RKO (cell line): ENCODE data around the gene PFKL.

Experiments used
- DNase-seq: peaks from one replicate; pipeline ENCODE4 v3.0.0-alpha.2; 2016; ENCODE audit warnings: low spot score

Gene PFKL

GRCh38 chr21:44295163-44295573 lies 4.7 kb upstream of the PFKL start:
- no peak for DNase-seq

GRCh38 chr21:44295646-44296045 lies 4.2 kb upstream of the PFKL start:
- DNase-seq: no peak

GRCh38 chr21:44296103-44296519 lies 3.7 kb upstream of the PFKL start:
- no peak for DNase-seq

- no peak for DNase-seq
Observed at GRCh38 chr21:44296916-44297315, 2.9 kb upstream of the PFKL start.

DNA sequence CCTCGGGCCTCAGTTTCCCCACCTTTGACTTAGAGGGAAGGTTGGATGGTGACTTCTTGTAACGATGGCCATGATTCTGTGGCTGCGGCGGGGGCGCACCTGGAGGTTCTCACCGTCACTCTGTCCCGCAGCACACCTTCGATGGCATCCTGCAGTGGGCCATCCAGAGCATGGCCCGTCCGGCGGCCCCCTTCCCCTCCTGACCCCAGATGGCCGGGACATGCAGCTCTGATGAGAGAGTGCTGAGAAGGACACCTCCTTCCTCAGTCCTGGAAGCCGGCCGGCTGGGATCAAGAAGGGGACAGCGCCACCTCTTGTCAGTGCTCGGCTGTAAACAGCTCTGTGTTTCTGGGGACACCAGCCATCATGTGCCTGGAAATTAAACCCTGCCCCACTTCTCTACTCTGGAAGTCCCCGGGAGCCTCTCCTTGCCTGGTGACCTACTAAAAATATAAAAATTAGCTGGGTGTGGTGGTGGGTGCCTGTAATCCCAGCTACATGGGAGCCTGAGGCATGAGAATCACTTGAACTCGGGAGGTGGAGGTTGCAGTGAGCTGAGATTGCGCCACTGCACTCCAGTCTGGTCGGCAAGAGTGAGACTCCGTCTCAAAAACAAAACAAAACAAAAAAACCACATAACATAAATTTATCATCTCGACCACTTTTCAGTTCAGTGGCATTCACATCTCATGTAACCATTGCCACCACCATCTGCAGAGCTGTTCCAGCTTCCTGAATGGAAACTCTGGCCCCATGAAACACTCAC lies 2.1 kb upstream of the PFKL start:
- peak; percentile 85 for DNase-seq

DNA sequence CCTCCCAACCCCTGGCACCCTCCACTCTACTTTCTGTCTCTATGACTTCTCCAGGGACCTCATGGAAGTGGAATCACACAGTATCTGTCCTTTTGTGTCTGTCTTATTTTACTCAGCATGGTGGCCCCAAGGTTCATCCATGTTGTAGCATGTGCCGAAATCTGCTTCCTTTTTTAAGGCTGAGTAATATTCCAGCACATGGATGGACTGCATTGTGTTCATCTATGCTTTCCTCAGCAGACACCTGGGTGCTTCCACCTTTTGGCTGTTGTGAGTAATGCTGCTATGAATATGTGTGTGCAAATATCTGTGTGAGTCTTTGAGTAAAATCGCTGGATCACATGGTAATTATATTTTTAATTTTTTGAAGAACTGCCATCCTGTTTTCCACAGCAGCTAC lies 1.6 kb upstream of the PFKL start:
- no peak for DNase-seq

DNA sequence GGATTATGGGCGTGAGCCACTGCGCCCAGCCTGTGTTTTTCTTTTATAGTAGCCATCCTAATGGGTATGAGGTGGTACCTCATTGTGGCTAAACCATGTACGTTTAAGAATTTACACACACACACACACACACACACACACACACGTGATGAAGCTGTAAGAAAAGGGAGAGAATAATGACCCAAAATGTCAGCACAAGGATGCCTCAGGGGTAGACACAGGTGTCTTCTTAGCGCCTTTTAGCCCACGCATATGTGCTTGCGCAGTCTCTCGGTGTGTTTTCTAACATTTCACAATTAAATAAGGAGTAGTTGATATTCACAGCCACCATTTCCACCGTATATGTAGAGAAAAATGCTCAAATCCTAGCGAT lies 782 bp upstream of the PFKL start:
- DNase-seq: peak; percentile 24

DNA sequence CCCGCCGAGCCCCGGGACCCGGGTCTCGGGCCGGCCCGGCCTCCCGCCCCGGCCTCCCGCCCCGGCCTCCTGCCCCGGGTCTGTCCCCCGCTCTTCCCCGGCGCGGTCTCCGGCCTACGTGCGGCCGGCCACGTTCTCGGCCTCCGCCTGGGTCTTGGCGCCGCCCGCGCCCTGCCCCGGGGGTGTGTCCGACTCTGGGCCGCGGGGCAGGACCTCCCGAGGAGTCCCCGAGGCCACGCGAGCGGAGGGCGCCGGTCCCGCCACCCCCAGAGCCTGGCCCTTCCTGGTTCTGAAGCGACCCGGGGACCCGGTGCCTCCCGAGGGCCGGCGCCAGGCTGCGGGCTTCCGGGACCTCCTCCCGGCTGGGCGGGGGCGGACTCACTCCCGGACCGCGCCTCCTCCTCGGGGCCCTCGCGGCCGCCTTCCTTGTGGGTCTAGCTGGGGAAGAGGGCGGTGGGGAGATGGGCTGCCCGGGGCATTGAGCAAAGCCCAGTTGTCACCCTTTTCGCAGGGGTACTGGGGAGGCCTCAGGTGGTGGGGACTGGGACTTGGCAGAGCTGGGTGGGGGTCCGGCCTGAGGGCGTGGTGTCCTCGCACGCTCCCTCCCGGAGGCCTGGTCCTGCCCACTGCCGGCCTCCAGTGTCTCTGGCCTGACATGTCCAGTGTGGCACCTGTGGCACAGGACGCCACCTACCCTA lies 558 bp downstream of the PFKL start:
- DNase-seq: peak; percentile 57

GRCh38 chr21:44301141-44301540 lies 1.3 kb downstream of the PFKL start:
- no peak for DNase-seq

DNA sequence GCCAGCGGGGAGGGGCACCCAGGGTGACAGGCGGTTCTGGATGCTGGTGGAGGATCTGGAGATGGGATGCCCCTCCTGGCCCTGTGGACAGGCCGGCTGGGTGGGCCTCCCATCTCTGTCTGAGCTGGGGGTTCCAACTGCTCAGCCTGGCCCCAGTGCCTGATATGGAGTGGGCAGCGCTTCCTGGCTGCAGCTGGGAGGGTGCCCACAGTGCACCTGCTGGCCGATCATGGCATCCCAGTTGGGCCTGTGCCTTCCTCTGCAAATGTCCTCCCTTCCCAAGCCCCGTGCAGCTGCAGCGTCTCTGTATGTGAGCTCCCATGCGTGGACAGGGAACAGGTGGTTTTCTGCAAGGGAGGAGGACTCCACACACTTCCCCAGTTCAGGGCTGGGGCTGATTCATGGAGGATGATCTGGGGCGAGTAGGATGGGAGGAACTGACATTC lies 2.1 kb downstream of the PFKL start:
- no peak for DNase-seq

DNA sequence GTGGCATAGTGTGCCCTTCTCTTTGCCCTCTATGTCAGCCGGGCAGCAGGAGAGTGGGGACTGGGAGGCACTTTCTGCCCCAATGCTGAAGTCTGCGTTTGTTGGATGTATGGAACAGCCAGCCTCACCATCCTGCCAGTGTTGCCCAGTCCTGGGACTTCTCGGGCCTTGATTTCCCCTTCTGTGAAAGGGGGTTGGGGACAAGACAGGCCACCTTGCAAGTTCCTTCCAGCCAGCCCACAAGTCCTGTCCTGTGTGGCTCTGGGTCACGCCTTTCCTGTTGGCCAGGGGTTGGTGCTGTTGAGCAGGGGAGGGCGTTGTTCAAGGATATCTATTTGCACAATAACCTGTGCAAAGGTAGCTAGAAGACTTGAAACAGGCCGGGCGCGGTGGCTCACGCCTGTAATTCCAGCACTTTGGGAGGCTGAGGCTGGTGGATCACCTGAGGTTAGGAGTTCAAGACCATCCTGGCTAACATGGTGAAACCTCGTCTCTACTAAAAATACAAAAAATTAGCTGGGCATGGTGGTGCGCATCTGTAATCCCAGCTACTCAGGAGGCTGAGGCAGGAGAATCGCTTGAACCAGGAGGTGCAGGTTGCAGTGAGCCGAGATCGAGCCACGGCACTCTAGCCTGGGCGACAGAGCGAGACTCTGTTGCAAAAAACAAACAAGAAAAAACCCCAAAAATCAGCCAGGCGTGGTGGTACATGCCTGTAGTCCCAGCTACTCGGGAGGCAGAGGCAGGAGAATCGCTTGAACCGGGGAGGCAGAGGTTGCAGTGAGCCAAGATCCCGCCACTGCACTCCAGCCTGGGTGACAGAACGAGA lies 2.9 kb downstream of the PFKL start:
- peak; percentile 23 for DNase-seq

- DNase-seq: no peak
Observed at GRCh38 chr21:44303490-44303981, 3.7 kb downstream of the PFKL start.

- DNase-seq: no peak
Observed at GRCh38 chr21:44304011-44304616, 4.3 kb downstream of the PFKL start.

- peak; percentile 32 for DNase-seq
Observed at GRCh38 chr21:44304877-44305293, 5.0 kb downstream of the PFKL start.

DNA sequence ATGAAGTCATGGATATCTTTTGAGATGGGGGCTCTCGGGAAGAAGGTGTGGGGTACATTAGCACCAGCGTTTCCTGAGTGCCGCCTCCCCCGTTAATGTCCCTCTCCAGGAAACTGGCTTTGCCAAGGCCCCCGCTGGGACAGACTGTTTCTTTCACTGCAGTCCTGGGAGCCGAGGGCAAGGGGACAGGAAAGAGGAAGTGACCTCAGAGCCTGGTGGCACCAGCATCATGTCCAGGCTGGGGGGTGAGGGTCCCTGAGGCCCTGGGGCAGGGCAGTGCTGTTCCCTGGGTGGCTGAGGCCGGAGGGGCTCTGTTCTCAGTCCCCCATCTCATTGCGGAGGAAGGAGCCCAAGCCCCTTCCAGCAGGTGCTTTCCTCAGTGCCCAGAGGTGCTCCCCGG lies 5.8 kb downstream of the PFKL start:
- no peak for DNase-seq

- no peak for DNase-seq
Observed at GRCh38 chr21:44306936-44307704, 7.3 kb downstream of the PFKL start.

- DNase-seq: no peak
Observed at GRCh38 chr21:44310628-44311507, 11.0 kb downstream of the PFKL start.

- DNase-seq: no peak
Observed at GRCh38 chr21:44312089-44312488, 12.2 kb downstream of the PFKL start.

- no peak for DNase-seq
Observed at GRCh38 chr21:44312716-44313115, 12.9 kb downstream of the PFKL start.

- no peak for DNase-seq
Observed at GRCh38 chr21:44313451-44313850, 13.6 kb downstream of the PFKL start.
